ENCODE measurements around the gene SNTA1. TPM values are rescaled to one million over a fixed set of nuclear protein-coding genes. Genes with fewer than 3 reads are reported as not detected.

Gene SNTA1
- total and polyA plus RNA-seq, 2 of the 13 experiments (the other 11 are each of a cell fraction or from before 2014, with no cell fraction given): 16.4 to 18.3 TPM

GRCh38 chr20:33388268-33388667, 55.3 kb downstream of the SNTA1 start:
- POLR2A ChIA-PET: no interaction called here
- Histone ChIP-seq H3K27me3 (ENCODE audit: control insufficient read depth in 1 of 2, insufficient read depth in 2 of 2, low read length in 2 of 2) (no peaks in the 10 kb centered on the region), H3K9ac (ENCODE audit: insufficient read depth, low read depth, low read length) (no peak overlapping the region), H3K9me3 (ENCODE audit: low read length) (no peaks in the 10 kb centered on the region), H2AFZ (ENCODE audit: low read length) (no peak overlapping the region), H3K4me3 (replicated peaks in 1 of 3; ENCODE audit: insufficient read depth in 1 of 3, low read depth in 2 of 3, low read length in 3 of 3) (no peak overlapping the region), H3K36me3 (replicated peaks in 1 of 2; ENCODE audit: control insufficient read depth in 1 of 2, insufficient read depth in 2 of 2, low read length in 2 of 2) (peaks cover 29 to 73% of the 10 kb centered on the region in 2 experiments), H3K79me2 (ENCODE audit: insufficient read depth, low read length) (no peaks in the 10 kb centered on the region), H3K27ac (ENCODE audit: extremely low read length, insufficient read depth, low read length) (no peak overlapping the region), H4K20me1 (ENCODE audit: insufficient read depth, low read length) (no peaks in the 10 kb centered on the region), H3K4me2 (ENCODE audit: low read depth, low read length) (no peak overlapping the region), H3K4me1 (ENCODE audit: insufficient read depth, low read length) (peaks cover 10% of the 10 kb centered on the region)
- no TSS peak for BruUV-seq (replicated peaks)
- ATAC-seq: no peak
- 95% methylated on average over 3 of the region's 3 CpGs for WGBS (ENCODE audit: low lambda C conversion rate)
- intact Hi-C loops (cut with micrococcal nuclease; ENCODE audit: unreplicated experiment): no loop called here
- FAIRE-seq: no peak
- CTCF ChIA-PET (ENCODE audit: low intra/inter-chr PET ratio, low total read pairs): no interaction called here
- in situ Hi-C loops (cut with HindIII; ENCODE audit: extremely low pct_ligation_motif_present, low pct_unique_long_range_greater_than_20kb): no loop called here
- no peak for DNase-seq (ENCODE audit: low spot score)
- TF ChIP-seq ZNF431 (CRISPR knock-in tag; IDR thresholded peaks at IDR 0.05; ENCODE audit: borderline replicate concordance, low read depth): no peak
- no peak for TF ChIP-seq ZNF784 (CRISPR knock-in tag; IDR thresholded peaks at IDR 0.05; ENCODE audit: borderline replicate concordance)
- TF ChIP-seq E2F5 (CRISPR knock-in tag; conservative IDR thresholded peaks at IDR 0.05): no peak
- TF ChIP-seq REST (IDR thresholded peaks at IDR 0.05; ENCODE audit: borderline replicate concordance in 1 of 2, low read depth in 1 of 2, low read length in 2 of 2): no peak
- no peak for TF ChIP-seq HIVEP1 (CRISPR knock-in tag; IDR thresholded peaks at IDR 0.05)
- no peak for TF ChIP-seq GFI1 (CRISPR knock-in tag; IDR thresholded peaks at IDR 0.05; ENCODE audit: borderline replicate concordance)
- no peak for TF ChIP-seq BCL3 (CRISPR knock-in tag; IDR thresholded peaks at IDR 0.05)
- TF ChIP-seq PCBP1 (IDR thresholded peaks at IDR 0.05; ENCODE audit: borderline replicate concordance, low read depth, low read length): peak; percentile 96
- TF ChIP-seq ETV5 (CRISPR knock-in tag; IDR thresholded peaks at IDR 0.05; ENCODE audit: borderline replicate concordance): no peak
- no peak for TF ChIP-seq HMGXB4 (CRISPR knock-in tag; IDR thresholded peaks at IDR 0.05; ENCODE audit: borderline replicate concordance in 1 of 2, low read depth in 1 of 2)
- TF ChIP-seq ZSCAN22 (CRISPR knock-in tag; IDR thresholded peaks at IDR 0.05): no peak
- TF ChIP-seq FOXA1 (IDR thresholded peaks at IDR 0.05): no peak
- TF ChIP-seq FOXA1 (CRISPR knock-in tag; IDR thresholded peaks at IDR 0.05): no peak
- TF ChIP-seq HNRNPK (IDR thresholded peaks at IDR 0.05; ENCODE audit: low read depth, low read length, poor library complexity, severe bottlenecking): peak; percentile 100
- peak; percentile 95 for TF ChIP-seq PCBP2 (optimal IDR thresholded peaks at IDR 0.05; ENCODE audit: low read depth, low read length, poor library complexity, severe bottlenecking)
- no peak for TF ChIP-seq ZNF30 (CRISPR knock-in tag; IDR thresholded peaks at IDR 0.05)
